ENCODE data around the gene DCAF12. TPM values are rescaled to one million over a fixed set of nuclear protein-coding genes. Genes with fewer than 3 reads are reported as not detected.
"Not testable (repeated sequence)": the region's sequence is repeated elsewhere in the genome, so short reads cannot be mapped to it uniquely, and the experiment has no call there.

The DCAF12 gene
- total RNA-seq, 4 donors from 2014 or later = 21.3 to 34.9 (median 24.2) TPM

GRCh38 chr9:34145165-34145564, 18.7 kb upstream of the DCAF12 start:
- 44 to 72% methylated on average over 3 of the region's 3 CpGs for WGBS, 2 donors
- no peak for DNase-seq (ENCODE audit: low spot score in 2 of 2)

DNA sequence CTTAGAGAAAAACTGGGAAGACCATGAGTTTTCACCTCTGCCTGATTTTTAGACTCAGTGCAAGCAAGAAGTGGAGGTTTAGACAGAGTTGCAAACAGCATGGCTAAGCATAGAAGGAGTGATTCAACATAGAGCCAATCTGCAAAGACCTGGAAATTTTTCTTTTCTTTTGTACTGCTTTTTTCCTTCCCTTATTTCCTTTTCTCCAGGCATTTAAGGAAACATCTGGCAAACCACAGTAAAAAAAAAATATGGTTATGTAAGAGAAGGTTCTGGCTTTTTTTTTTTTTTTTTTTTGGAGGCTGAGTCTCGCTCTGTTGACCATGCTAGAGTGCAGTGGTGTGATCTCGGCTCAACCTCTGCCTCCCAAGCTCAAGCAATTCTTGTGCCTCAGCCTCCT, 16.6 kb upstream of the DCAF12 start:
- Histone ChIP-seq H3K4me1 (peaks cover 0 to 14% (median 2%) of the 10 kb centered on the region in 4 donors), H3K9me3 (no peaks in the 10 kb centered on the region), H3K4me3 (no peak overlapping the region), H3K36me3 (no peaks in the 10 kb centered on the region), H3K27me3 (no peaks in the 10 kb centered on the region), H3K27ac (peak overlapping the region in 1 of 4 donors; percentile 24)
- DNase-seq (ENCODE audit: low spot score in 2 of 2) = no peak
- WGBS, 2 donors = 67 to 85% methylated on average over 2 of the region's 2 CpGs
- TF ChIP-seq POLR2A (IDR thresholded peaks at IDR 0.05) (no peak), CTCF (IDR thresholded peaks at IDR 0.05) (no peak), EP300 (IDR thresholded peaks at IDR 0.05) (no peak)

More at GRCh38 chr9:34145165-34145564, 18.7 kb upstream of the DCAF12 start:
- no peaks in the 10 kb centered on the region for H3K9me3 ChIP-seq
- H3K36me3 ChIP-seq = no peaks in the 10 kb centered on the region
- no peak overlapping the region for H3K27ac ChIP-seq
- H3K4me3 ChIP-seq = no peak overlapping the region
- H3K4me1 ChIP-seq = peaks cover 0 to 9% (median 0%) of the 10 kb centered on the region in 4 donors
- no peak for TF ChIP-seq POLR2A (IDR thresholded peaks at IDR 0.05)
- H3K27me3 ChIP-seq = no peaks in the 10 kb centered on the region

- Histone ChIP-seq H3K27ac (no peak overlapping the region), H3K4me3 (no peak overlapping the region), H3K36me3 (no peaks in the 10 kb centered on the region), H3K27me3 (no peaks in the 10 kb centered on the region), H3K9me3 (no peaks in the 10 kb centered on the region), H3K4me1 (peaks cover 0 to 14% (median 2%) of the 10 kb centered on the region in 4 donors)
- no peak for DNase-seq (ENCODE audit: low spot score in 2 of 2)
- TF ChIP-seq EP300 (IDR thresholded peaks at IDR 0.05) (no peak), CTCF (IDR thresholded peaks at IDR 0.05) (no peak), POLR2A (IDR thresholded peaks at IDR 0.05) (no peak)
- WGBS, 2 donors = 80 to 84% methylated on average over 2 of the region's 2 CpGs
These were observed 14.4 kb upstream of the DCAF12 start for GRCh38 chr9:34140853-34141252.

DNA sequence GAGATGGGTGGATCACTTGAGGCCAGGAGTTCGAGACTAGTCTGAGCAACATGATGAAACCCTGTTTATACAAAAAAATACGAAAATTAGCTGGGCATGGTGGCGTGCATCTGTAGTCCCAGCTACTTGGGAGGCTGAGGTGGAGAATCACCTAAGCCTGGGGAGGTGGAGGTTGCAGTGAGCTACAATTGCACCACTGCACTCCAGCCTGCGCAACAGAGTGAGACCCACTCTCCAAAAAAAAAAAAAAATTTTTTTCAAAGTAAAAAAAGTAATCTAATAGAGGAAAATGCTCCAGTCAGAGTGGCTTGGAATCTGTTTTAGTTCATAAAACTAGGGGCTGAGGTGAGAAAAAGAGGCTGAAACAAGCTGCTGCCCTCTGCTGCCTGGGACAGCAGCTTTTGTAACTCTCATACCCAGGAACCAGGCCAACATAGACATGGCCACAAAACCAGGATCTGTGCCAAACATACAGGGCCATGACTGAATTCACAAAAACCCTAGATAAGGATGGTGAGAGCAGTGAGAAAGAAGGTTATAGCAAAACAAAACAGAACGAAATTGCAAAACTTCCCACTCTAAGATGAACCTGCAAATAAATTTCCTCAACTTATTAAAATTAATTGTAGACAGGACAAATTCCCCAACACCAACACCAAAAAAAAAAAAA, 13.1 kb upstream of the DCAF12 start:
- TF ChIP-seq POLR2A (IDR thresholded peaks at IDR 0.05) = no peak
- peak in 3 of 5 experiments; percentile 19 to 30 (median 25) for TF ChIP-seq CTCF (IDR thresholded peaks at IDR 0.05)
- peak in 1 of 2 donors; percentile 44 for TF ChIP-seq EP300 (IDR thresholded peaks at IDR 0.05)
- DNase-seq (ENCODE audit: low spot score in 2 of 2) = peak in 1 of 2 donors; percentile 28
- Histone ChIP-seq H3K4me3 (no peak overlapping the region), H3K9me3 (no peaks in the 10 kb centered on the region), H3K36me3 (no peaks in the 10 kb centered on the region), H3K27me3 (no peaks in the 10 kb centered on the region), H3K27ac (no peak overlapping the region), H3K4me1 (peaks cover 0 to 14% (median 2%) of the 10 kb centered on the region in 4 donors)
- 81 to 83% methylated on average over 5 of the region's 5 CpGs for WGBS, 2 donors

DNA sequence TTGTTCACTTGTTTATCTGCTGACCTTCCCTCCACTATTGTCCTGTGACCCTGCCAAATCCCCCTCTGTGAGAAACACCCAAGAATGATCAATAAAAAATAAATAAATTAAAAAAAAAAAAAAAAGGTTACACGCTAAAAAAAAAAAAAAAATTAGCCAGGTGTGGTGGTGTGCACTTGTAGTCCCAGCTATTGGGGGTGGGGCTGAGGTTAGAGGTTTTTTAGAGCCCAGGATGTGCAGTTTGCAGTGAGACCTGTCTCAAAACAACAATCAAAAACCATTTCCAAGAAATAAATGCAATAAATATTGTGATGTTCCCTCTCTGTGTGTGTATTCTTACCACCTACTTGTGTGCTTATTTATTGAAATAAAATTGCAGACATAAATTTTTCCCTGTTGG, 12.1 kb upstream of the DCAF12 start:
- H3K4me3 ChIP-seq; H3K36me3 ChIP-seq; H3K9me3 ChIP-seq; DNase-seq (ENCODE audit: low spot score in 2 of 2); H3K27me3 ChIP-seq; H3K27ac ChIP-seq: not testable (repeated sequence)
- peaks cover 0 to 14% (median 2%) of the 10 kb centered on the region in 4 donors for H3K4me1 ChIP-seq
- 80 to 92% methylated on average over 1 of the region's 1 CpG for WGBS, 2 donors

GRCh38 chr9:34134521-34134920, 8.0 kb upstream of the DCAF12 start:
- no peaks in the 10 kb centered on the region for H3K36me3 ChIP-seq
- H3K9me3 ChIP-seq = no peaks in the 10 kb centered on the region
- 96% methylated on average over 24 to 29 of the region's 30 CpGs for WGBS, 2 donors
- H3K4me3 ChIP-seq = no peak overlapping the region
- no peak for TF ChIP-seq EP300 (IDR thresholded peaks at IDR 0.05)
- TF ChIP-seq POLR2A (IDR thresholded peaks at IDR 0.05) = no peak
- TF ChIP-seq CTCF (IDR thresholded peaks at IDR 0.05) = no peak
- no peak for DNase-seq (ENCODE audit: low spot score in 2 of 2)
- H3K27me3 ChIP-seq = no peaks in the 10 kb centered on the region
- peaks cover 0 to 3% (median 1%) of the 10 kb centered on the region in 4 donors for H3K4me1 ChIP-seq
- H3K27ac ChIP-seq = no peak overlapping the region
